Stimulated activated CD4-positive, alpha-beta T cell treated with anti-CD3 and anti-CD28 coated beads, Interleukin-1b, Interleukin-23, amount 100 ng/mL, for 48 hours (primary cell): Measurements from ENCODE around the gene OR52N4.
"Not testable (repeated sequence)": the region's sequence is repeated elsewhere in the genome, so short reads cannot be mapped to it uniquely, and the experiment has no call there.

Experiments
- DNase-seq: peaks from one replicate; pipeline ENCODE4 v3.0.0-alpha.2; 2020

OR52N4 gene

GRCh38 chr11:5753943-5754342 is at the start of gene OR52N4:
TSS of gene OR52N4 (plus strand) at chr11:5754243. CDS start at chr11:5754741, 498 bp downstream.
- DNase-seq, result no peak

DNA sequence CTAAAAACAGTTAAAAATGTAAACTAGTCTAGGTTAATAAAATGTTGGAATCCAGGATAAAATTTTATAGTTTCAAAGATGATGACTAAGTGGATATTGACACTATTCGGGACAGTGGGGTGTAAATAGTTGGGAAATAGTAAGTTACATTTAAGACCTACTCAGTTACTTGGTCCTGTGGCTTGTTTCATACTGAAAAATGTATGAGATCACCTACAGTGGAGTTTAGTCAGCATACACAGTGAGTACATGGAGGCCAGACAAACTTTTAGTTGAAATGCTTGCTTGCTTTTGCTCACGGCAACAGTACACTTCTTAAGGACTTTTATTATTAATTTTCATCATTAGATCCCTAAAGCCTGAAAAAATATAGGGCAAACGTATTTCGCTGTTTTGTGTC is 48.4 kb upstream of the OR52N4 start:
- DNase-seq, result no peak

GRCh38 chr11:5712507-5712906 is 41.5 kb upstream of the OR52N4 start:
- no peak for DNase-seq

DNA sequence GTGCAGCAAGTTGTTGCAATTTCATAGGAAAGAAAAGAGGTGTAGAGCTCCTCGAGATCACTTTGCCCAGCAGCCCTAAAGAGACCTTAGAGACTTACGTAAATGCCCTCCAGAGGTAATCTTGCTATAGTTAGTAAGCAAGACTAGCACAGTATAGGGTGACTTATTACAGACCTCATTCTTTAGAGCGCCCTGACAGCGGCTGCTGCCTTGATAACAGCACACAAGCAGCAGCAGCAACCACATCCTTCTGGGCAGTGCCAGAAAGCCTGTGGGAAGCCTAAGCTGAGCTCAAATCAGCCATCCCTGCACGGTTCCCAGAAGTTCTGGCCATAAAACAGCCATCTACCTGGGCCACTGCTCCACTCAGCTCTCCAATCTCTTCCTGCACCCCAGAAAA is 40.3 kb upstream of the OR52N4 start:
- no peak for DNase-seq

DNA sequence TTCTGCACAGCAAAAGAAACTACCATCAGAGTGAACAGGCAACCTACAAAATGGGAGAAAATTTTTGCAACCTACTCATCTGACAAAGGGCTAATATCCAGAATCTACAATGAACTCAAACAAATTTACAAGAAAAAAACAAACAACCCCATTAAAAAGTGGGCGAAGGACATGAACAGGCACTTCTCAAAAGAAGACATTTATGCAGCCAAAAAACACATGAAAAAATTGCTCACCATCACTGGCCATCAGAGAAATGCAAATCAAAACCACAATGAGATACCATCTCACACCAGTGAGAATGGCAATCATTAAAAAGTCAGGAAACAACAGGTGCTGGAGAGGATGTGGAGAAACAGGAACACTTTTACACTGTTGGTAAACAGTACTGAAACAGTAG is 37.5 kb upstream of the OR52N4 start:
- DNase-seq, result not testable (repeated sequence)

DNA sequence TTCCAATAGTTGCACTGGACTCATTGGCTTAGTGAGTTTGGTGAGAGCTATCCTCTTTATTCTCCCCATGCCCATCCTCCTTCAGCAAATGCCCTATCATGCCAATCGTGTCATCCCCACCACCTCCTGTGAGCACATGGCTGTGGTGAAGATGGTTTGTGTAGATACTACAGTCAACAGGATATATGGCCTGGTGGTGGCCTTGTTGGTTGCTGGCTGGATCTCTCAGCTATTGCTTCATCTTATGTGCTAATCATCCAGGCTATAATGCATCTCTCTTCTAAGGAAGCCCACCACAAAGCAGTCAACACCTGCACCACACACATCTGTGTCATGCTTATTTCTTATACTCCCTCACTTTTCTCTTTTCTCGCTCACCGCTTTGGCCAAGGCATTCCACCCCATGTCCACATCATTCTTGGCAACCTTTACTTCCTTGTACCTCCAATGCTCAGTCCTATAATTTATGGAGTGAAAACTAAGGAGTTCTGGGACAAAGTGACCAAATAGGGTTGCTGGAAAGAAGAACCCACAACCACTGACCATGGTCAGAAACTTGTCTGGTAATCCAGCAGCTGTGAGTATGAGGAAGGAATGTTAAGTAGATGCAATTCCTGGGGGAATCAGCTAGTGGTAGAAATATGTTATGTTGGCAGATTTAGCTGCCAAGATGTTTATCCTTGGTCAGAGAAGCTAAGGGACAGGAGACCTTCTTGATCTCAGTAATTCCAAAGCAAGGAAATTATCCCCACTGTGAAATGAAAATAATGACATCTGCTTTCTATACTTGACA is 34.1 kb upstream of the OR52N4 start:
- no peak for DNase-seq

GRCh38 chr11:5722622-5723021 is 31.4 kb upstream of the OR52N4 start:
- no peak for DNase-seq

DNA sequence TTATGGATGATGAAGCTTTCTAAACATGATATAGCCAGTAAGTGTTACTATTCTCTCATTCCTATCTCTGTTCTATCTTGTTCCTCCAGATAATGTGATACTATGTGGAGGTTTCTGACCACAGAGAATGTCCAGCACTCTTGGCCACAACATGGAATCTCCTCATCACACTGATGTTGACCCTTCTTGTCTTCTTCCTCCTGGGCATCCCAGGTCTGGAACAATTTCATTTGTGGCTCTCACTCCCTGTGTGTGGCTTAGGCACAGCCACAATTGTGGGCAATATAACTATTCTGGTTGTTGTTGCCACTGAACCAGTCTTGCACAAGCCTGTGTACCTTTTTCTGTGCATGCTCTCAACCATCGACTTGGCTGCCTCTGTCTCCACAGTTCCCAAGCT is 27.7 kb upstream of the OR52N4 start:
- DNase-seq, result no peak

DNA sequence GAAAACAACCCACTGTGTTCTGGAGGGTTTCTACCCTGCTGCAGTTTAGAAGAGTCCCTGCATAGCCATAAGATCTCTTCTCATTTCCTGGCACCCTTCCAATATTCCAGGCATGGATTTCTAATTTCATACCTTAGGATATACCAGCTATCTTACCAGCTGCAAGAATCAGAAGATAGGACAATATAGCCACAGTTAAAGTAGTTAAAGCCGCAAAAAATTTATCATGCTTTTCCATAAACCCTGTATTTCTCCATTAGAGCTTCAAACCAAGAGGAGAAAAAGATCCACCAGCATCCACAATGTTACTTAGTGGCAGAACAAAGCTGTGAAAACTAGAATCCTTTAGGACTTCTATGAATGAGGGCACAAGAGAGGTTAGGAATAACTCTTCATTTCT is 26.4 kb upstream of the OR52N4 start:
- no peak for DNase-seq

- DNase-seq, result no peak
Measured at GRCh38 chr11:5736396-5736795, 17.6 kb upstream of the OR52N4 start, which contains the start of gene OR56B1. TSS of gene OR56B1 (plus strand) at chr11:5736448. CDS start at chr11:5736517, 69 bp downstream.

GRCh38 chr11:5737091-5737490 is 17.0 kb upstream of the OR52N4 start:
- DNase-seq, result no peak

DNA sequence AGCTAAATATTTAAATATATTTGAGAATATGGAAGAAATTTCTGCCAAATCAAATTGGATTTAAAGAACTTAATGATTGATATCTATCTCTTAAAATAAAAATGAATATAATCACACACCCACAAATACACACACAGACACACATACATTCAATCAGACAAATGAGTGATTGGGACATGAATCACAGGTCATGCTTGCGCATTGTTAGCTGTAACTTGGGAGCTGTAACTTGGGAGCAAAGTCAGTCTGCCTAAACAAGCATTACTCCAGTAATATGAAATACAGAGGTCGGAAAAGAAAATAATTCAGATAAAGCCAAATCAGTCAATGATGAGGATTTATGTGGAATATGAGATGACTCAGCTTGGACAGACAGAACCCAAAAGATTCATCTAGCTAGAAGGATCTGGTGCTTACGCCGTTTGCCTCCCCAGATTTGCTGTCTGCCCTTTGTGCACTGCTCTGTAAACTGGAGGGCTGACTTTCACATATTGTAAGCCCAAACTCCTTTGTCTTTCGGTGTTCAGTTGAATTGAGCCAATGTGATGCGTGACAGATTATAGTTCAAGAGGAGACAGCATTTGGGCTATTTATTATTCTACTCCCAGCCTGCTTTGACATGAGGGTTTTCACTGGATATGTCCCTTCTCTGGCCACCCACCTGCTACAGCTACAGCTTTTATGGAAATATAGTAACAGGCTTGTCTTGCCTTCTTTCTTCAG is 16.2 kb upstream of the OR52N4 start:
- DNase-seq, result no peak

DNA sequence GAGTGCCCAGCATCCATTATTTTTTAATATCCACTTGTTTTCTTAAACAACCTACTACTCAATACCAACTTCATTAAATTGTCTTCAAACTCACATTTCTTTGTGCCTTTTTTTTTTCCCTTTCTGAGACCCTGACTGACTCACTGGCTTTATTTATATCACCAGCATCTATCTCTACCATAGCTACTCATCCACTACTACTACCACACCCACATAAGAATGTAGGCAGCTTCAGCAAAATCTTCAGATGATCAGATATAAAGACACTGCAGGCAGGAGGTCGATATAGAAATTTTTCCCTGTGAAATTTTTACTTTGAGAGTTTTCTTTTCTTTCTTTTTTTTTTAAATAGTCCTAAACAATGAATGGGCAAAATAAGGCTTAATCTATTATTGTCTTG is 15.6 kb upstream of the OR52N4 start:
- no peak for DNase-seq

DNA sequence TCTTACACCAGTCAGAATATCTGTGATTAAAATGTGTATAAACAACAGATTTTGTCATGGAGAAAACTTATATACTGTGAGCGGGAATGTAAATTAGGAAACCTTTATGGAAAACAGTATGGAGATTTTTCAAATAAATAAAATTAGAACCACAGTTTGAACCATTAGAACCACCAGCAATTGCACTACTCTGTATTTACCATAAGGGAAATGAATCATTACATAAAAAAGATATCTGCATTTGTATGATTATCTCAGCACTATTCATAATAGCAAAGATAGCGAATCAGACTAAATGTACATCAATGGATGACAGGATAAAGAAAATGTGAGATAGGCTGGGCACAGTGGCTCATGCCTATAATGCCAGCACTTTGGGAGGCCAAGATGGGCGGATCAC is 7.4 kb upstream of the OR52N4 start:
- no peak for DNase-seq

- DNase-seq, result no peak
Measured at GRCh38 chr11:5749836-5750235, 4.2 kb upstream of the OR52N4 start.

GRCh38 chr11:5767056-5767455 is 13.0 kb downstream of the OR52N4 start:
- DNase-seq, result no peak

DNA sequence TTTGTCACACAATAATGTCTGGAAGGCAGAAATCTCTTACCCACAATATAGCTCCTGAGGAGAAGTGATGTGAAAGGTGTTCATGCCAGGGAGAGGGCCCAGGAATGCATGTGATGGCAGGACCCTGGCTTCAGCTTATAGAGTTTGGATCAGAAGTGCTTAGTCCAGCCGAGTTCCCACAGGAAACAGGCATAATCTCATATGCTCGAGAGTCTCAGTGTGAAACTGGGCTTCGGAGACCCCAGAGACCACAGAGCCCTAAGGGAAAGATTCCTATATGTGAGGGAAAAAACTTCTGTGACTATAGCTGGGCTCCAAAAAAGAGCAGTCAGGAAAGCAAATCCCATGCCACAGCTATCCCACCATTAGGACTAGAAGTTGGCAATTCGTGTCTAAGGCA is 29.2 kb downstream of the OR52N4 start, which contains the start of gene OR52N5:
Gene OR52N5 (minus strand): TSS at position 101 of the 400 bp plus-strand sequence. CDS start 4,721 bp downstream, outside the sequence.
- no peak for DNase-seq

DNA sequence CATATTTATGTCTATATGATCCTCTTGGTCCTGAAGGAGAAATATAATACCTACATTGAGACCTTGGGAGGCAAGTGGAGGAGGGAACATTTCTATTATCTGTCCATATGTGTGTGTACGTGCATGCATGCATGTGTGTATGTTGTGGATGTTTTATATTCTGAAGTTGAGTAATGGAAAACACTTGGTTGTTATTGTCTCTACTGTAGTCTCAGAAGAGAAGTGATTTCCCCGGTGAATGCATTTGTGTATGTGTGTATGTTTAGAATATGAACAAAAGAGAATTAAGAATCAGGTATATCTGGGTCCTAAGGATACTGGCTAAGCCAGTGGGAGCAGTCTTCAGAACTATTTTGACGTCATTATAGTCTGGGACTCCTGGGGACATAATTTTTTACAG is 37.1 kb downstream of the OR52N4 start, which contains the start of gene OR52N1:
Gene OR52N1 (minus strand): TSS at position 101 of the 400 bp plus-strand sequence. CDS start 2,449 bp downstream, outside the sequence.
- no peak for DNase-seq

DNA sequence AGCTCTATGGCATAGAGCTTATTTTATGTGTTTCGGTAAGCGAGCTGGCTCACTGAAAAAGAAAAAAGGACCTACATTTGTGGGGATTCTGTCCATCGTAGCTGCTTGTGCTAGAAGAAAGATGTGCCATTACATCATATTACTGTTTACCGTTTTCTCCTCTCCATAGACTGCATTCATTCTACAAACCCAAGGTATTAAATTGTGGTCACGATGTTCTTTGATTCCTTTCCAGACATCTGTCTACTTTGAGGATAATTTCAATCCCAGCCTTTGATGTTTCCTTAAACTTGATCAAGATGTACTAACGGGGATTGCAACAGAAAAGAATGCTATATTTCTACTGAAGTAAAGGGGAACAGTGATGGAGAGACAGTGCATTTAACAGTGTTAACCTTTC is 42.5 kb downstream of the OR52N4 start:
- no peak for DNase-seq

GRCh38 chr11:5803982-5804381 is 49.9 kb downstream of the OR52N4 start:
- no peak for DNase-seq
